Breast epithelium (tissue), 3 donors: ENCODE measurements around the gene ATF5.

Experiments
- POLR2A ChIP-seq: fragments of 450-650 bp; IDR thresholded peaks from one replicate; pipeline ENCODE4 v1.6.1; 2016; ENCODE audit warnings: antibody characterized with exemption, mild to moderate bottlenecking, moderate library complexity
- TF ChIP-seq, protein P1 (sequence below), 3 donors: fragments of 450-650 bp; IDR thresholded peaks; one replicate each; pipeline ENCODE4 v1.5.1; 2016 to 2017; ENCODE audit warnings: antibody characterized with exemption in 3 of 3, mild to moderate bottlenecking in 3 of 3, moderate library complexity in 3 of 3

- TF ChIP-seq POLR2A, result no peak
- TF ChIP-seq, protein P1, sequence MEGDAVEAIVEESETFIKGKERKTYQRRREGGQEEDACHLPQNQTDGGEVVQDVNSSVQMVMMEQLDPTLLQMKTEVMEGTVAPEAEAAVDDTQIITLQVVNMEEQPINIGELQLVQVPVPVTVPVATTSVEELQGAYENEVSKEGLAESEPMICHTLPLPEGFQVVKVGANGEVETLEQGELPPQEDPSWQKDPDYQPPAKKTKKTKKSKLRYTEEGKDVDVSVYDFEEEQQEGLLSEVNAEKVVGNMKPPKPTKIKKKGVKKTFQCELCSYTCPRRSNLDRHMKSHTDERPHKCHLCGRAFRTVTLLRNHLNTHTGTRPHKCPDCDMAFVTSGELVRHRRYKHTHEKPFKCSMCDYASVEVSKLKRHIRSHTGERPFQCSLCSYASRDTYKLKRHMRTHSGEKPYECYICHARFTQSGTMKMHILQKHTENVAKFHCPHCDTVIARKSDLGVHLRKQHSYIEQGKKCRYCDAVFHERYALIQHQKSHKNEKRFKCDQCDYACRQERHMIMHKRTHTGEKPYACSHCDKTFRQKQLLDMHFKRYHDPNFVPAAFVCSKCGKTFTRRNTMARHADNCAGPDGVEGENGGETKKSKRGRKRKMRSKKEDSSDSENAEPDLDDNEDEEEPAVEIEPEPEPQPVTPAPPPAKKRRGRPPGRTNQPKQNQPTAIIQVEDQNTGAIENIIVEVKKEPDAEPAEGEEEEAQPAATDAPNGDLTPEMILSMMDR (IDR thresholded peaks at IDR 0.05), result no peak
Observed at GRCh38 chr19:49933643-49934042, 4.6 kb downstream of the ATF5 start.
